SK-N-SH (cell line): ENCODE results near the gene NLK. TPM values are rescaled to one million over a fixed set of nuclear protein-coding genes. Genes with fewer than 3 reads are reported as not detected.

Experiments used
- CTCF ChIA-PET: fragments of 300-600, 350-600 bp; formaldehyde crosslinking; extraction: SDS; loops from one replicate; lab custom pipeline; 2021; lab: Yijun Ruan, JAX
- POLR2A ChIA-PET: fragments of 350-600 bp; sonication (Branson Sonifier 250); formaldehyde crosslinking; extraction: SDS; loops from one replicate; lab custom pipeline; 2020; ENCODE audit warnings: antibody characterized with exemption, inconsistent platforms; lab: Yijun Ruan, JAX
- DNase-seq: peaks from one replicate; pipeline ENCODE4 v3.0.0; 2012
- H2AFZ ChIP-seq: fragments of 200-600 bp; sonication (generic); 2 replicates; pipeline ENCODE4 v1.8.1; 2016; ENCODE audit warnings: antibody characterized with exemption, mild to moderate bottlenecking, low read depth
- H3F3A ChIP-seq: fragments of 200-600 bp; sonication (generic); replicated peaks from 2 replicates; pipeline ENCODE3; 2016; ENCODE audit warnings: antibody characterized with exemption, mild to moderate bottlenecking; ENCODE audit not compliant: insufficient read depth
- H3K27ac ChIP-seq, 2 experiments: fragments of 200-500 bp in 1 of 2; fragments of 200-600 bp in 1 of 2; sonication (Bioruptor generic) in 1 of 2; sonication (generic), shearing (Covaris generic) in 1 of 2; 2 replicates each; pipeline versions ENCODE4 v1.5.1 to v1.6.1; 2014 to 2016; ENCODE audit warnings: low read depth in 2 of 2, inconsistent platforms in 1 of 2, low read length in 1 of 2, mild to moderate bottlenecking in 1 of 2, mixed read lengths in 1 of 2
- H3K27me3 ChIP-seq: fragments of 200-600 bp; sonication (generic), shearing (Covaris generic); 2 replicates; pipeline ENCODE4 v1.6.1; 2016; ENCODE audit warnings: mixed run types; ENCODE audit not compliant: insufficient read depth
- H3K36me3 ChIP-seq, 2 experiments: fragments of 200-500 bp in 1 of 2; fragments of 200-600 bp in 1 of 2; sonication (Bioruptor generic) in 1 of 2; sonication (generic) in 1 of 2; replicated peaks in 1 of 2; 2 replicates each; pipeline versions ENCODE3 to v1.5.1; 2014 to 2016; ENCODE audit warnings: low read length in 1 of 2, mild to moderate bottlenecking in 1 of 2; ENCODE audit not compliant: insufficient read depth in 2 of 2, control insufficient read depth in 1 of 2
- H3K4me1 ChIP-seq, 2 experiments: fragments of 200-500 bp in 1 of 2; fragments of 200-600 bp in 1 of 2; sonication (Bioruptor generic) in 1 of 2; sonication (generic), shearing (Covaris generic) in 1 of 2; 2 replicates each; pipeline versions ENCODE4 v1.5.1 to v1.6.1; 2014 to 2016; ENCODE audit warnings: low read depth in 1 of 2, low read length in 1 of 2, mixed run types in 1 of 2; ENCODE audit not compliant: insufficient read depth in 2 of 2, control insufficient read depth in 1 of 2
- H3K4me2 ChIP-seq: fragments of 200-600 bp; sonication (generic), shearing (Covaris generic); 2 replicates; pipeline ENCODE4 v1.6.1; 2017; ENCODE audit warnings: mixed run types
- H3K4me3 ChIP-seq, 2 experiments: fragments of 200-500 bp in 1 of 2; fragments of 200-600 bp in 1 of 2; sonication (Bioruptor generic) in 1 of 2; sonication (generic), shearing (Covaris generic) in 1 of 2; 2 replicates each; pipeline versions ENCODE4 v1.5.1 to v1.8.1; 2014 to 2016; ENCODE audit warnings: low read depth in 2 of 2, inconsistent platforms in 1 of 2, low read length in 1 of 2, mild to moderate bottlenecking in 1 of 2, mixed read lengths in 1 of 2, moderate library complexity in 1 of 2
- H3K79me2 ChIP-seq: fragments of 200-600 bp; sonication (generic); 2 replicates; pipeline ENCODE4 v1.8.1; 2017; ENCODE audit warnings: mild to moderate bottlenecking; ENCODE audit not compliant: insufficient read depth
- H3K9ac ChIP-seq: fragments of 200-600 bp; sonication (generic); 2 replicates; pipeline ENCODE4 v1.6.1; 2017; ENCODE audit warnings: mixed run types
- H3K9me2 ChIP-seq: fragments of 200-600 bp; sonication (generic); 2 replicates; pipeline ENCODE4 v1.6.1; 2017; ENCODE audit warnings: mixed run types
- H3K9me3 ChIP-seq: fragments of 200-600 bp; sonication (generic); 2 replicates; pipeline ENCODE4 v1.6.1; 2017; ENCODE audit warnings: mixed run types, mild to moderate bottlenecking, moderate library complexity
- H4K20me1 ChIP-seq: fragments of 200-600 bp; sonication (generic); 2 replicates; pipeline ENCODE4 v1.6.1; 2017; ENCODE audit warnings: mild to moderate bottlenecking, mixed run types; ENCODE audit not compliant: insufficient read depth
- ELF1 ChIP-seq: IDR thresholded peaks from 2 replicates; pipeline ENCODE4 v1.4.0; 2012
- EP300 ChIP-seq, 2 experiments: IDR thresholded peaks; 2 replicates each; pipeline versions ENCODE4 v1.4.0 to v1.6.1; 2012; ENCODE audit warnings: borderline replicate concordance in 1 of 2, low read depth in 1 of 2, low read length in 1 of 2
- FOXM1 ChIP-seq: IDR thresholded peaks from 2 replicates; pipeline ENCODE4 v1.4.0; 2012; ENCODE audit warnings: low read depth, mild to moderate bottlenecking
- GABPA ChIP-seq: IDR thresholded peaks from 2 replicates; pipeline ENCODE4 v1.4.0; 2012; ENCODE audit warnings: low read depth, mild to moderate bottlenecking
- GATA2 ChIP-seq: sonication (generic); formaldehyde crosslinking; IDR thresholded peaks from 2 replicates; pipeline ENCODE4 v1.5.0; 2020; ENCODE audit warnings: mild to moderate bottlenecking, missing genetic modification reagents
- JUND ChIP-seq: IDR thresholded peaks from 2 replicates; pipeline ENCODE4 v1.4.0; 2012
- MXI1 ChIP-seq: IDR thresholded peaks from 2 replicates; pipeline ENCODE4 v1.6.1; 2012; ENCODE audit warnings: mild to moderate bottlenecking, low read depth, low read length, improper control_type of control experiment
- NFIC ChIP-seq: IDR thresholded peaks from 2 replicates; pipeline ENCODE4 v1.4.0; 2012; ENCODE audit warnings: borderline replicate concordance
- POLR2AphosphoS5 ChIP-seq: IDR thresholded peaks from 2 replicates; pipeline ENCODE4 v1.6.1; 2012; ENCODE audit warnings: low read depth, low read length
- RFX5 ChIP-seq: IDR thresholded peaks from 2 replicates; pipeline ENCODE4 v1.6.1; 2012; ENCODE audit warnings: mild to moderate bottlenecking, improper control_type of control experiment, low read length
- RXRA ChIP-seq: IDR thresholded peaks from 2 replicates; pipeline ENCODE4 v1.4.0; 2012; ENCODE audit warnings: low read depth, mild to moderate bottlenecking, borderline replicate concordance
- TAF1 ChIP-seq: IDR thresholded peaks from 2 replicates; pipeline ENCODE4 v1.6.1; 2012; ENCODE audit warnings: low read depth, mild to moderate bottlenecking, low read length, moderate library complexity, borderline replicate concordance
- YY1 ChIP-seq: IDR thresholded peaks from 2 replicates; pipeline ENCODE4 v1.4.0; 2012; ENCODE audit warnings: low read depth, mild to moderate bottlenecking
- WGBS: methylation state at CpG from one replicate; pipeline ENCODE4 v1.1.6; 2017; ENCODE audit warnings: low lambda C conversion rate; 5-methylcytosine and 5-hydroxymethylcytosine counted together
- polyA plus RNA-seq, 3 experiments: library from polyadenylated mRNA; depleted of rRNA; stranded (reverse); fragments of >200 nt; gene quantifications; 2 replicates each; pipeline ENCODE4 v1.2.3, GENCODE V29; 2012
- TF ChIP-seq, protein P1 (sequence below): fragments of 150-350 bp; IDR thresholded peaks from 2 replicates; pipeline ENCODE4 v1.6.1; 2017; ENCODE audit warnings: antibody characterized with exemption, low read length, low read depth, borderline replicate concordance
- TF ChIP-seq, protein P2 (sequence below): IDR thresholded peaks from 2 replicates; pipeline ENCODE4 v1.4.0; 2012; ENCODE audit warnings: low read depth, borderline replicate concordance

NLK gene
- polyA plus RNA-seq, 1 of the 3 experiments (the other 2 are of a cell fraction), result 12.3 TPM

- Histone ChIP-seq H3F3A (no peaks in the 10 kb centered on the region), H3K27me3 (no peaks in the 10 kb centered on the region), H3K27ac (no peak overlapping the region; a peak in 1 of 4 replicates), H3K4me3 (no peak overlapping the region), H3K4me2 (no peak overlapping the region), H3K9ac (no peak overlapping the region), H4K20me1 (no peaks in the 10 kb centered on the region), H3K79me2 (no peaks in the 10 kb centered on the region), H2AFZ (no peak overlapping the region), H3K9me3 (no peaks in the 10 kb centered on the region), H3K36me3 (peaks cover 31 to 34% of the 10 kb centered on the region in 2 experiments), H3K9me2 (no peaks in the 10 kb centered on the region), H3K4me1 (peaks cover 0 to 6% of the 10 kb centered on the region in 2 experiments; a peak in 2 of 4 replicates)
- TF ChIP-seq, protein P1, sequence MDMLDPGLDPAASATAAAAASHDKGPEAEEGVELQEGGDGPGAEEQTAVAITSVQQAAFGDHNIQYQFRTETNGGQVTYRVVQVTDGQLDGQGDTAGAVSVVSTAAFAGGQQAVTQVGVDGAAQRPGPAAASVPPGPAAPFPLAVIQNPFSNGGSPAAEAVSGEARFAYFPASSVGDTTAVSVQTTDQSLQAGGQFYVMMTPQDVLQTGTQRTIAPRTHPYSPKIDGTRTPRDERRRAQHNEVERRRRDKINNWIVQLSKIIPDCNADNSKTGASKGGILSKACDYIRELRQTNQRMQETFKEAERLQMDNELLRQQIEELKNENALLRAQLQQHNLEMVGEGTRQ, result no peak
- no peak for TF ChIP-seq GABPA
- no peak for TF ChIP-seq GATA2 (CRISPR knock-in tag)
- no peak for TF ChIP-seq ELF1
- TF ChIP-seq, protein P2, sequence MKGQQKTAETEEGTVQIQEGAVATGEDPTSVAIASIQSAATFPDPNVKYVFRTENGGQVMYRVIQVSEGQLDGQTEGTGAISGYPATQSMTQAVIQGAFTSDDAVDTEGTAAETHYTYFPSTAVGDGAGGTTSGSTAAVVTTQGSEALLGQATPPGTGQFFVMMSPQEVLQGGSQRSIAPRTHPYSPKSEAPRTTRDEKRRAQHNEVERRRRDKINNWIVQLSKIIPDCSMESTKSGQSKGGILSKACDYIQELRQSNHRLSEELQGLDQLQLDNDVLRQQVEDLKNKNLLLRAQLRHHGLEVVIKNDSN, result no peak
- TF ChIP-seq YY1, result no peak
- TF ChIP-seq POLR2AphosphoS5, result no peak
- CTCF ChIA-PET, result interaction anchor here (1.0 kb wide), 1 partner anchor 77 kb away, joined by 3 read pairs; no protein-coding TSS in a partner anchor
- WGBS, result 94% methylated on average over 5 of the region's 5 CpGs
- DNase-seq, result no peak
- POLR2A ChIA-PET, result no interaction called here
Observed at GRCh38 chr17:28174352-28175046, 132.0 kb downstream of the NLK start.

GRCh38 chr17:28177351-28177750, 134.9 kb downstream of the NLK start:
- no peak for TF ChIP-seq RXRA
- no peak for TF ChIP-seq FOXM1
- no peak for TF ChIP-seq ELF1
- no peaks in the 10 kb centered on the region for H3K9me3 ChIP-seq
- no peak overlapping the region for H2AFZ ChIP-seq
- H3K4me2 ChIP-seq, result no peak overlapping the region
- no peaks in the 10 kb centered on the region for H3K9me2 ChIP-seq
- WGBS, result 100% methylated on average over 2 of the region's 2 CpGs
- POLR2A ChIA-PET, result no interaction called here
- no peak for DNase-seq
- CTCF ChIA-PET, result interaction anchor here (0.7 to 1.0 kb wide), 3 partner anchors 11 to 372 kb away, joined by 3 to 5 read pairs (median 3); no protein-coding TSS in a partner anchor
- H3K36me3 ChIP-seq, result peaks cover 22 to 36% of the 10 kb centered on the region in 2 experiments
- peaks cover 0 to 14% of the 10 kb centered on the region in 2 experiments; a peak in 2 of 4 replicates for H3K4me1 ChIP-seq
- H3K9ac ChIP-seq, result no peak overlapping the region
- H4K20me1 ChIP-seq, result no peaks in the 10 kb centered on the region
- no peaks in the 10 kb centered on the region for H3K27me3 ChIP-seq
- no peak overlapping the region for H3K27ac ChIP-seq
- no peaks in the 10 kb centered on the region for H3F3A ChIP-seq
- no peak overlapping the region for H3K4me3 ChIP-seq
- H3K79me2 ChIP-seq, result no peaks in the 10 kb centered on the region

GRCh38 chr17:28178800-28179199, 136.3 kb downstream of the NLK start:
- Histone ChIP-seq H3K4me1 (peaks cover 0 to 15% of the 10 kb centered on the region in 2 experiments; a peak in 2 of 4 replicates), H3K79me2 (no peaks in the 10 kb centered on the region), H3K27ac (no peak overlapping the region), H3K9me3 (no peaks in the 10 kb centered on the region), H4K20me1 (no peaks in the 10 kb centered on the region), H3K9me2 (no peaks in the 10 kb centered on the region), H3K4me3 (no peak overlapping the region), H3F3A (no peaks in the 10 kb centered on the region), H3K36me3 (peaks cover 10 to 23% of the 10 kb centered on the region in 2 experiments), H3K4me2 (no peak overlapping the region), H2AFZ (no peak overlapping the region), H3K9ac (no peak overlapping the region), H3K27me3 (no peaks in the 10 kb centered on the region)
- TF ChIP-seq TAF1 (no peak), EP300 (IDR thresholded peaks at IDR 0.05; ENCODE audit: borderline replicate concordance in 1 of 2, low read depth in 1 of 2, low read length in 1 of 2) (no peak), JUND (no peak), MXI1 (no peak), RFX5 (no peak), NFIC (no peak)
- TF ChIP-seq, protein P1, result no peak
- TF ChIP-seq, protein P2, result no peak
- POLR2A ChIA-PET, result no interaction called here
- CTCF ChIA-PET, result interaction anchor here (1.1 kb wide), 2 partner anchors 61 to 298 kb away, joined by 3 read pairs; no protein-coding TSS in a partner anchor
- DNase-seq, result no peak
- 97% methylated on average over 3 of the region's 3 CpGs for WGBS
